ENCODE results near the gene ASIC1.
"Not testable (repeated sequence)": the region's sequence is repeated elsewhere in the genome, so short reads cannot be mapped to it uniquely, and the experiment has no call there.

Gene ASIC1

DNA sequence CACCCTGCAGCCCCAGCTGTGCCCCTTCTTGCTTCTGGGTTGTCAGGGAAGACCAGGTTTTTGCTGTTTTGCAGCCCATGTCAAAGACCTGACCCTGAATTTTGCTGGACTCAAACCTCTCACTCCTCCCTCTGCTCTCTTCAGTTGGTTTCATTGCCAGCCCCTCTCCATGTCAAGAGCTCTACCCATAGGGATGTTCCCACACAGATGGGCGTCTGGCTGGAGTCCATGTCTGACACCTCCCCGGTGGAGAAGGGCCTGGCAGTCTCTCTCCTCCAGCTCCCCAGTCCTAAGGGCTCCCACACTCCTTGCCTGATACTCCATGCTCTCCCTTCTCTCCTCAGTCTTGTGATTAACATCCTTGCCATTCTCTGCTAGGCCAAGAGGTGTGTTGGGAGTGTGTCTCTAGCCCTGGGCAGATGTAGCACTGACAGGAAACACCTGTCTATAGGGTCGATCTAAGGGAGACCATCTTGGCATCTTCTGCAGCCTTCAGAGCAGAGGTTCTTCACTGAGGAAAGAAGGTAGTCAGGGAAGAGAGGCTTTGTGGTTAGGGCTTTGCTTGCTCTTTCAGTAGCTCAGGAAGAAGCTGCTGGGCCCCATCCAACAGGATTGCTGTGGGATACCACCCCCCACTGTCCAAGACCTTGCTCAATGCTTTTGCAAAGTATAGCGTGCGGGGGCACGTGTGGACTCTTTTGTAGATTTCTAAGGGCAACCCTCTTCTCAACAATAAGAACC, 4.7 kb downstream of the ASIC1 start:
- no peak for DNase-seq

DNA sequence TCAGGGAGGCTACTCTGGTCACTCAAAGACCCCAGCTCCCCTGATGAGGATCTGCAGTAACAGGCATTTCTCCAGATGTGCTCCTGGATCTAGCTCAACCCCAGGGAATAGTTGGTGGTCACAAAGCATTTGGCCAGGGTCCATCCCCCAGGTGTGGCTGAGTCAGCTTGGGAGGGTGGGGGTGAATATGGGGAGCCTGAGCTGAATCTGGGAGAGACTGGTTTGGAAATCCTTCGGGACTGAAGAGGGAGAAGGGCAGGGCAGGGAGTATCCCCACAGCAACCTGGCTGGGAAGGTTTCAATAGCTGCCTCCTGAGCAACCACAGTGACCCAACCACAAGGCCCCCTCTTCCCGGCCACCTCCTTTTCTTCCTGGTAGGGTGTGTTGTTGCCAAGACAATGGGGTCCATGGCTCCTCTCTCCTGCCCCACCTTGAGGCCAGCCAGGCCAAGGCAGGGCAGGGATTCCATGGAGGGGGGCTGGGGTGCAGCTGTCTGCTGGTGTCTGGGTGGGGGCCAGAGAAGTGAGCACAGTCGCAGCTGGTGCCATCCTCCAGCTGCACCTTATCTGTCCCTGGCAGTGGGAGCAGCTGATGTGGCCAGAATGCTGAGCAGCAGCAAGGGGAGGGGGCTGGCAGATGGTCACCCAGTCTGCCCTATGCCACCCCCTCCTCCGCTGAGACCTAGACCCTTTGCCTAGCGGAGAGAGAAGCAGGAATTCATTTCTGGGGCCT, 5.5 kb downstream of the ASIC1 start:
- no peak for DNase-seq

GRCh38 chr12:50065726-50066310, 8.4 kb downstream of the ASIC1 start:
- DNase-seq = no peak

DNA sequence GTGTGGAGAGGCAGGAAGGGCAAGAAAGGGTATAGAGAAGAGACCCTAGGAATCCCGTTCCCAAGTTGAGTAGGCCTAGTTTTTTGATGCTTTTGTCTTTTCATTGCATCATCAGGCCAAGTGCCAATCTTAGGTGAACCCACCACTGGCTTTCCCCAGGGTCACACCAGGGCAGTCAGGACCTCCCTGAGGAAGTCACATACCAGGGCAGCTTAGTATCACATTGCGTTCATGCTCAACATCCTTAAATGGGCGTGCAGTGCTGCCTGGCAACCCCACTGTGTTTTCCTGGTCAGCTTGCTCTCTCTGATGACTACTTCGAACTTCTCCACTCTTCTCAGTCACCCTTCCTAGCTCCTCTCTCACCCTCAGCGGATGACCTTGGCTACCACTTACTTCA, 9.0 kb downstream of the ASIC1 start:
- peak; percentile 57 for DNase-seq

DNA sequence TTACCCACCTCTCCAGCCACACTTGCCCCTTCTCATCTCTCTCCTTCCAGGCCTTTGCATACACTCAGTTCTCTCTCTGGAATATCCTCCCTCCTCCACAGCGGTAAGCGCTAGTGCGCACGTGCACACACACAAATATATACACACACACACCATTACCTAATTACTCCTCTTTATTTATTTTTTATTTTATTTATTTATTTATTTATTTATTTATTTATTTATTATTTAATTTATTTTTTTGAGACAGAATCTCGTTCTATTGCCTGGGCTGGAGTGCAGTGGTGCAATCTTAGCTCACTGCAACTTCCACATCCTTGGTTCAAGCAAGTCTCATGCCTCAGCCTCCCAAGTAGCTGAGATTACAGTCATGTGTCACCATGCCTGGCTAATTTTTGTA, 11.7 kb downstream of the ASIC1 start:
- DNase-seq = no peak

DNA sequence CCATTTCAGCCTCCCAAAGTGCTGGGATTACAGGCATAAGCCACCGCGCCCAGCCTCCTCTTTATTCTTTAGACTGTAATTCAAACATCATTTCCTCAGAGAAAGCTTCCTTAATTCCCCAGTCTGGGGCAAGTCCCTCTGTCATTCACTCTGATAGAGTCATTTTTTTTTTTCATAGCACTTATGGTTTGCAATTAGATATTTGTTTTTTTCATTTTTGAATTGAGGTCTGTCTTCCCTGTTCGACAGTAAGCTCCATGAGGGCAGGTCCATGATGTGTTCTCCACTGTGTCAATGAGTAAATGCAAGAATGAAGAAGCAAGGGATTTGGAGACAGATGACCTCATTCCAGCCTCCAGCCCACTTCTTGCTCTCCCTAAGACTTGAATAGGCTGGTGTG, 12.1 kb downstream of the ASIC1 start:
- no peak for DNase-seq

- DNase-seq = peak; percentile 75
Measured at GRCh38 chr12:50070314-50071060, 13.1 kb downstream of the ASIC1 start.

GRCh38 chr12:50072198-50072907, 15.0 kb downstream of the ASIC1 start:
- no peak for DNase-seq

DNA sequence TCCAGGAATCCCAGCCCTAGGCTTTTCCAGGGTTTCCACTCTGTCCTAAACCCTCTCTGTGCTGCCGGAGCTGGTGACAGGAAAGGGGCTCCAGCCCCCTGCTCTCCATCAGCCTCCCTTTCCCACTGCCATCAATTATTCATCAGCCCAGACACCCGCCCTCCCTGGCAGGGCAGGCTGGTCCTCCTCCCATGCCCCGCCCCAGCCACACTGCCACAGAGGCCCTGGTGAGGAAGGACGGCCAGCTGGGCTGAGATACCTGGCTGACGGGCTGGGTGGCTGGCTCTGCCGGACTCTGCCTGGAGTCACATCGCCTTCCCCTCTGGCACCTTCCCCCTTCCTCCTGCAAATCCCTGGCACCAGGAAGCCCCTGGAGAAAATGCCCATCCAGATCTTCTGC, 15.8 kb downstream of the ASIC1 start:
- no peak for DNase-seq

- DNase-seq = no peak
Measured at GRCh38 chr12:50073712-50074111, 16.3 kb downstream of the ASIC1 start.

GRCh38 chr12:50074936-50075807, 17.8 kb downstream of the ASIC1 start:
- peak; percentile 82 for DNase-seq

DNA sequence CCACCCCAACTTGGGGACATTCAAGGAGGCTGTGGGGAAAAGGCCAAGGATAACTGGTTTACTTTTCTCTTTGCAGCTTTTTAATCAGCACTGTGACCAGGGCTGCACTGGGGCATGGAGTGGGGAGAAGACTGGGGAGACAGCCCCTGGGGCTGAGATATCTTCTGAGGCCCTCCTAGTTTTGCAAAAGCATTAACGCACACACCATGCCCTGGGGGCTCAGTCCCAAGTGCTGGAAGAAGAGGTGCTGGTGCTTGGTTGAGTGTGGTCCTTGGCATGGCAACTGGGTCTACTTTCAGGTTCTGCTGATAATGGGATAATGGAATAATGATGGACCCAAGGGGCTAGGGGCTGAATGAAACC, 18.4 kb downstream of the ASIC1 start:
- DNase-seq = no peak

DNA sequence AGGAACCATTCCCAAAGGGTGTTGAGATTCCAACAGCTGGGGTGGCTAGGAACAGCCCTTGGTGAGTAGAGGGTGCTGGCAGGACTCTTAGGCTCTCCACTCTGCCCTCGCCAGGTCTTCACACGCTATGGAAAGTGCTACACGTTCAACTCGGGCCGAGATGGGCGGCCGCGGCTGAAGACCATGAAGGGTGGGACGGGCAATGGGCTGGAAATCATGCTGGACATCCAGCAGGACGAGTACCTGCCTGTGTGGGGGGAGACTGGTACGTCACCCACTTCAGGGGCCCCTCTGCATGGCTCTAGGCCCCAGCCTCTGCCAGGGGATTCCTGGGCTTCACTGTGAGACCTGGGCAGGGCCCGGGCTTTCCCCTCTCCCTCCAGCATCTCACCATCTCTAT, 19.7 kb downstream of the ASIC1 start:
- no peak for DNase-seq

DNA sequence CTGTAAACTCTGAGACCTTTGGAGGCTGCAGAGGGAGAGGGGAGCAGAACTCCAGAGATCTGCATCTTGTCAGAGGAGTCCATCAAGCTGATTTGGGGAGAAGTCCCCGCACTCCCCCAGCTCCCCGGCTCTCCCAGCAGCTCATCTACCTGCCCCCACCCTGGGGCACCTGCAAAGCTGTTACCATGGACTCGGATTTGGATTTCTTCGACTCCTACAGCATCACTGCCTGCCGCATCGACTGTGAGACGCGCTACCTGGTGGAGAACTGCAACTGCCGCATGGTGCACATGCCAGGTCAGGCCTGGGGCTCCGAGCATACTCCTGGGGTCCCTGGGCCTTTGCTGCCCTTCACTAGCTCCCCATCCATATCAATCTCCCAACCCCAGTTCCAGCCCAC, 20.9 kb downstream of the ASIC1 start:
- no peak for DNase-seq

DNA sequence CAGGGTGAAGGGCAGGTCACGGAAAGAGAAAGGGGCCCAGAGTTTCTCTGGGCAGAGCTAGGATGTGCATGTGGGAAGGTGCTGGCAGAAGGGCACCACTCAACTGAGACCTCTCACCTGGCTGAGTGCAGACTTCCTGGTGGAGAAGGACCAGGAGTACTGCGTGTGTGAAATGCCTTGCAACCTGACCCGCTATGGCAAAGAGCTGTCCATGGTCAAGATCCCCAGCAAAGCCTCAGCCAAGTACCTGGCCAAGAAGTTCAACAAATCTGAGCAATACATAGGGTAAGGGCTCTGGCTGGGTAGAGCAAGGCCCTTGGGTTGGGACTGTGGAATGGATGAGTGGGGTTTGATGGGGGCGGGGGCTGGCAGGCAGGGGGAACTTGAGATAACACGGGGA, 22.4 kb downstream of the ASIC1 start:
- DNase-seq = no peak

- DNase-seq = no peak
Measured at GRCh38 chr12:50081096-50081808, 23.9 kb downstream of the ASIC1 start.

- no peak for DNase-seq
Measured at GRCh38 chr12:50082644-50083043, 25.2 kb downstream of the ASIC1 start.

- no peak for DNase-seq
Measured at GRCh38 chr12:50083301-50083700, 25.9 kb downstream of the ASIC1 start.

DNA sequence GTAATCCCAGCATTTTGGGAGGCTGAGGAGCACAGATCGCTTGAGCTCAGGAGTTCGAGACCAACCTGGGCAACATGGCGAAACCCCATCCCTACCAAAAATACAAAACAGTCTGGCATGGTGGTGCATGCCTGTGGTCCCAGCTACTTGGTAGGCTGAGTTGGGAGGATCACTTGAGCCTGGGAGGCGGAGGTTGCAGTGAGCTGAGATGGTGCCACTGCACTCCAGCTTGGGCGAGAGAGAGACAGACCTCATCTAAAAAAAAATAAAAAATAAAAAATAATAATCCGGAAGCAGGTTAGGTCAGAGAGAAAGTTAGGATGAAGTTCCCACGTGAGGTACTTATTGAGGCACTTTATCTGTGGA, 27.0 kb downstream of the ASIC1 start:
- DNase-seq = not testable (repeated sequence)

- DNase-seq = peak; percentile 95
Measured at GRCh38 chr12:50084775-50085614, 27.6 kb downstream of the ASIC1 start, which contains the start of gene SMARCD1. SMARCD1 (plus strand) TSS chr12:50085342; CDS start chr12:50085370, 28 bp downstream.

Data from NCI-H226 (cell line).